Measurements from ENCODE around the gene NCAPG.

The NCAPG gene, protein sequence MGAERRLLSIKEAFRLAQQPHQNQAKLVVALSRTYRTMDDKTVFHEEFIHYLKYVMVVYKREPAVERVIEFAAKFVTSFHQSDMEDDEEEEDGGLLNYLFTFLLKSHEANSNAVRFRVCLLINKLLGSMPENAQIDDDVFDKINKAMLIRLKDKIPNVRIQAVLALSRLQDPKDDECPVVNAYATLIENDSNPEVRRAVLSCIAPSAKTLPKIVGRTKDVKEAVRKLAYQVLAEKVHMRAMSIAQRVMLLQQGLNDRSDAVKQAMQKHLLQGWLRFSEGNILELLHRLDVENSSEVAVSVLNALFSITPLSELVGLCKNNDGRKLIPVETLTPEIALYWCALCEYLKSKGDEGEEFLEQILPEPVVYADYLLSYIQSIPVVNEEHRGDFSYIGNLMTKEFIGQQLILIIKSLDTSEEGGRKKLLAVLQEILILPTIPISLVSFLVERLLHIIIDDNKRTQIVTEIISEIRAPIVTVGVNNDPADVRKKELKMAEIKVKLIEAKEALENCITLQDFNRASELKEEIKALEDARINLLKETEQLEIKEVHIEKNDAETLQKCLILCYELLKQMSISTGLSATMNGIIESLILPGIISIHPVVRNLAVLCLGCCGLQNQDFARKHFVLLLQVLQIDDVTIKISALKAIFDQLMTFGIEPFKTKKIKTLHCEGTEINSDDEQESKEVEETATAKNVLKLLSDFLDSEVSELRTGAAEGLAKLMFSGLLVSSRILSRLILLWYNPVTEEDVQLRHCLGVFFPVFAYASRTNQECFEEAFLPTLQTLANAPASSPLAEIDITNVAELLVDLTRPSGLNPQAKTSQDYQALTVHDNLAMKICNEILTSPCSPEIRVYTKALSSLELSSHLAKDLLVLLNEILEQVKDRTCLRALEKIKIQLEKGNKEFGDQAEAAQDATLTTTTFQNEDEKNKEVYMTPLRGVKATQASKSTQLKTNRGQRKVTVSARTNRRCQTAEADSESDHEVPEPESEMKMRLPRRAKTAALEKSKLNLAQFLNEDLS

DNA sequence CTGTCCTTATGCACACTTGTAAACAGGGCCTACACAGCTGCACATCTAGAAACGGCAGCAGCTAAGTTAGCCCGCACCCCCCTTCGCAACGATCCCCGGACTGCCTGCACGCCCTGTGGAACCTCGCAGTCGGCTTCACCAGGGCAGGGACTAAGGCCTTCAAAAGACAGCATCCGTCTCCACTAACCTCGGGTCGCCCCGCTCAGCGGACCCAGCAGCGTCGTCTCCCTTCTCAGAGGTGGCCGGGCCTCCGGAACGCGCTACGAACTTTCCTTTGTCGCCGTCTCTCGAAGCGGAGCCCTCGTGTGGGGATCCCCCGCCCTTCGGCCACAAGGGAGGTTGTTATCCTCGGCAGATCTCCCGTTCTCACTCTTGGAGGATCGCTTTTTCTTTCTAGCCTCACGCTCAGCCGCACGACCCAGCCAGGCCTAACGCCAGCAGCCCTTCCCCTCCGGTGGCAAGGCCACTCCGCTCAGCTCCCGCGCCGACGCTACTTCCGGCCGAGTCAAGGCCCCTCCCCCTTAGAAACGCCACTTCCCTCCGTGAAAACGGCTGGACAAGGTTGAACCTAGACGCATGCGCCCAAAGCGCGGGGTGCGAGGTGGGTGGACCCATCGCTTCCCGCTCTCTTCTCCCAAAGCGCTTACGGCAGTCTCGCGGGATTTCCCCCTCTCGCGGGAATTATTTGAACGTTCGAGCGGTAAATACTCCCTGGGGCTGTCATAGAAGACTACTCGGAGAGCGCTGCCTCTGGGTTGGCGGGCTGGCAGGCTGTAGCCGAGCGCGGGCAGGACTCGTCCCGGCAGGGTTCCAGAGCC, at the start of gene NCAPG, which contains the start of gene DCAF16:
Gene NCAPG, plus strand, starts transcription at position 720 of the 818 bp plus-strand sequence. CDS start 99 bp downstream, outside the sequence.
Gene DCAF16, minus strand, starts transcription at position 498 of the 818 bp plus-strand sequence. CDS start 6,616 bp downstream, outside the sequence.
- DNase-seq (ENCODE audit: low read depth), result peak; percentile 99

DNA sequence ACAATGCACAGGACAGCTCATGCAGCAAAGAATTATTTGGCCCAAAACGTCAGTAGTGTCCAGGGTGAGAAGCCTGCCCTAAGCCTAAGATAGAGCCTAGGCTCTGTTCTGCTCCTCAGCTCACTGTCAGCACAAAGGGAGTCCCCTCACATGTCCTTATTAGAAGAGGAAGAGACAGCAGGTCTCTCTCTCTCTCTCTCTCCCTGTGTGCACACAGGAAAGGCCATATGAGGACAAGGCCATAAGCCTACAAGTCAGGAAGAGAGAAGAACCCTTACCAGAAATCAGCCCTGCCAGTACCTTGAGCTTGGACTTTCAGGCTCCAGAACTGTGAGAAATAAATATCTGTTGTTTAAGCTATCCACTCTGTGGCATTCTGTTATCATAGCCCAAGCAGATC, 49.7 kb upstream of the NCAPG start:
- DNase-seq (ENCODE audit: low read depth), result no peak

DNA sequence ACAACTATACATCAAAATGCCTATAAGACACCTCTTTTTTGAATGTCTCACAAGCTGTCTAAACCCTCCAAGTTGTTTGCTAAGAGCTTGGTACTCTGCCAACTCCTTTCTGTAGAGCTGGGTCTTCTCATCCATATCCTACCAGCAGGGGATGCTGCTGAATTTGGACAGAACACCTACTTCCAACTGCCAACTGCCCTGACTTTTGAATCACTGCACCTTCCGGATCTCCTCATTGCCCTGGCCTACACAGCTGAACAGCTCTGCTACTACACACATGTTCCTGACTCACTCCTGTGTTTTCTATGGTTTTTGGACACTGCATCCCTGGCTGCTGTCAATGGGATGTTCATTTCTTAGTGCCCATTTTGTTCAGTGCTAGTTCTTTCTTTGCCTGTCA, 48.1 kb upstream of the NCAPG start:
- DNase-seq (ENCODE audit: low read depth), result no peak

DNA sequence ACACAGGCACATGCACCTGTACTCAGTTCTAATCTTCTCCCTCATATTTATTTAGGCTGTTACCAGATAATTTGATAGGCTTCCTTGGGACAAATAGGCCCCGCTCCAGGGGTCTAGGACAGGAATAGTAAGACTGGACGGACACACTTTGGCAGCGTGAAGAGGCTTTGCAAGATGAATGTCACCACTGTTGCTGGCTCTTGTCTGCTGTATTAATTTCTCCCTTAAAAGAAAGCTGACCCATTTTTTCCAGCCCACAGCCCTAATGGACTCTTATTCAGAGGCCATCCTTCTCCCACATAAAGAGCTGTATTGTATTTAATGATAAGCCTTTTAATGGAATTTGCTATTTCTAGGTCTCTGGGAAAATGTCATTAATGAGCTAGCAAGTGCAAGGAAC, 47.4 kb upstream of the NCAPG start:
- no peak for DNase-seq (ENCODE audit: low read depth)

DNA sequence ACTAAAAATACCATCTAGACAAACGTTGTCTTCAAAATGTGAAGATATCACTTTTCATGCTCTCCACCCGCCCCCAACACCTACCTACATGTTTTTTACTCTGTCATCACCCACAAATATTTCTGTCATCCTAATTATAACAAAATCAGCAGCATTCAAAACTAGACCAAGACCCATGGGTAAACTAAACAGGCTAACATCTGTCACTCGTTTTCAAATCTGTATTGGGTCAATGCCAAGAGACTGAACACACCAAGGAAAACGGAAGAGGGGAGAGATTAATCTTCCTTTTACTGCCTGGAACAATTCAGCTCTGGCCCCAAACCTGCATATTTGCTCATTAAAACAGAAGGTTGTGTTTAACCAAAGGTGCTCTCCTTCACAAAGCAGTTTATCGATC, 46.8 kb upstream of the NCAPG start:
- no peak for DNase-seq (ENCODE audit: low read depth)

DNA sequence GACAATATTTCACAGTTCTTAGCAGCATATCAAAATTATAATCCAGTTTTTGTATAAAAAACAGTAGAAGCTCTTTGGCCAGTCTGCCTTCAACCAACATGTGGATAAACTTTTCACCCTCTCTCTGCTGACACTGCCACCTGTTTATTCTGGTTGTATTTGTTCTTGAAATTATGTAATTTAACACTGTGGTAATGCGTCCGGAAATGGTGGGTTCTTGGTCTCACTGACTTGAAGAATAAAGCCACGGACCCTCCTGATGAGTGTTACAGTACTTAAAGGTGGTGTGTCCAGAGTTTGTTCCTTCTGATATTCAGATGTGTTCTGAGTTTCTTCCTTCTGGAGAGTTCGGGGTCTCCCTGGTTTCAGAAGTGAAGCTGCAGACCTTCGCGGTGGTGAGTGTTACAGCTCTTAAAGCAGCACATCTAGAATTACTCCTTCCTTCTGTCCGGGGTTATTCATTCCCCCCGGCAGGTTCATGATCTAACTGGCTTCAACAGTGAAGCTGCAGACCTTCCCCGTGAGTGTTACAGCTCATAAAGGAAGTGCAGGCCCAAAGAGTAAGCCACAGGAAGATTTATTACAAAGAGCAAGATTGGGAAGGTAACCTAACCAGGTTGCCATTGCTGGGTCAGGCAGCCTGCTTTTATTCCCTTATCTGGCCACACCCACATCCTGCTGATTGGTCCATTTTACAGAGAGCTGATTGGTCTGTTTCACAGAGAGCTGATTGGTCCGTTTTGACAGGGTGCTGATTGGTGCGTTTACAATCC, 45.1 kb upstream of the NCAPG start:
- no peak for DNase-seq (ENCODE audit: low read depth)

DNA sequence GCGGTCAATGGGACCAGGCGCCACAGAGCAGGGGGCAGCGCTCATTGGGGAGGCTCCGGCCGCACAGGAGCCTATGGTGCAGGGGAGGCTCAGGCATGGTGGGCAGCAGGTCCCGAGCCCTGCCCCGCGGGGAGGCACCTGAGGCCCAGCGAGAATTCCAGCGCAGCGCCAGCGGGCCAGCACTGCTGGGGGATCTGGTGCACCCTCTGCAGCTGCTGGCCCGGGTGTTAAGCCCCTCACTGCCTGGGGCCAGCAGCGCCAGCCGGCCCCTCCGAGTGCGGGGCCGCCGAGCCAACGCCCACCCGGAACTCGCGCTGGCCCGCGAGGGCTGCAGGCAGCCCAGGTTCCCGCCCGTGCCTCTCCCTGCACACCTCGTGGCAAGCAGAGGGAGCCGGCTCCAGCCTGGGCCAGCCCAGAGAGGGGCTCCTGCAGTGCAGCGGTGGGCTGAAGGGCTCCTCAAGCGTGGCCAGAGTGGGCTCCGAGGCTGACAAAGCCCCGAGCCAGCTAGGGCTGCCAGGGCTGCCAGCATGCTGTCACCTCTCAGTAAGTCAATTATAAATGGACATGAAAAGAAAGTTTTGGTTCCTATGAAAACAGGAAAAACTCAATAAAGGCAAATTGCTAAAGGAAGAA, 43.8 kb upstream of the NCAPG start:
- DNase-seq (ENCODE audit: low read depth), result no peak

DNA sequence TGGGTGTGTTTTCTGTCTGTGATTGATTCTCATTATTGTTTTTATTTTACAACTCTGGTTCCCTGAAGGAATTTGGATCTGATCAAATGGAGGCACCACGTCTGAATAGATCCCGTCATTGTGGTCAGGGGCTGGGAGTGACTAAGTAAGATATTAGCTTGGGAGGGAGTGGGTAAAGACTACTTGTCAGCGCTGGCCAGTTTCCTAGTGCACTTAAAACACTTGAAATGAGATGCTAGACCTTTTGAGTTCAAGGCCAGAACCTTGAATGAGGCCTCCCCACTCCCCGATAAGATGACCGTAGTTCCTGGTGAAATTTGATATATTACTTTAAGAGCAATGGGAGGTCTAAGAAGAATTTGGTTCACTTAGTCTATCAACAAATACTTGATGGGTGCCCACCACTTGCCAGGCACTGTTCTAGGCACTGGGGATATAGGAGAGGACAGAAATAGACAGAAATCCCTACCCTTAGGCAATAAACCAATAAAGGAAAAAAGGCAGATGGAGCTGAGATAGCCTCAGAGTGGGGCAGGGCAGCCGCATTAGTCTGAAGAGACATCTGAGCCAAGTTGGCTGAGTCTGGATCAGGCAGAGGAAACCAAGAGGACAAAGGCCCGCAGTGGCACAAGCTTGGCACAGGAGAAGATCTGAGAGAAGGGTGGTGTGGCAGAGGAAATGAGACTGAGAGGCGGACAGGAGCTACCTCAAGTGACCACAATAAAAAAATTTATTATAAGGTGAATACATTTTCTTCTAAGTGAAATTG, 41.2 kb upstream of the NCAPG start:
- DNase-seq (ENCODE audit: low read depth), result no peak

DNA sequence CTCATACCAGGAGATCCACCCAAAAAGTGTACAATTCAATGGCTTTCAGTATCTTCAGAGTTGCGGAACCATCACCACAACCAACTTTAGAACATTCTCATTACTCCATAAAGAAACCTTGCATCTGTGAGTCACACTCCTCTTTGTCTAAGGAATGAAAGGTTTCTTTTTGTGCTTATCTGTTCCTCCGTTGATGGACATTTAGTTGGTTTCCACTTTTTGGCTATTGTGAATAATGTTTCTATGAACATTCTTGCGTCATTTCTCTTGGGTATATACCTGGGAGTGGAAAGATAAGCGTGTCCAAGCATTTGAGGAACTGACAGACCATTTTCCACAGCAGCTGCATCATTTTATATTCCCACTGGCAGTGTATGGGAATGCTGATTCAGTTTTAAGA, 39.9 kb upstream of the NCAPG start:
- no peak for DNase-seq (ENCODE audit: low read depth)

DNA sequence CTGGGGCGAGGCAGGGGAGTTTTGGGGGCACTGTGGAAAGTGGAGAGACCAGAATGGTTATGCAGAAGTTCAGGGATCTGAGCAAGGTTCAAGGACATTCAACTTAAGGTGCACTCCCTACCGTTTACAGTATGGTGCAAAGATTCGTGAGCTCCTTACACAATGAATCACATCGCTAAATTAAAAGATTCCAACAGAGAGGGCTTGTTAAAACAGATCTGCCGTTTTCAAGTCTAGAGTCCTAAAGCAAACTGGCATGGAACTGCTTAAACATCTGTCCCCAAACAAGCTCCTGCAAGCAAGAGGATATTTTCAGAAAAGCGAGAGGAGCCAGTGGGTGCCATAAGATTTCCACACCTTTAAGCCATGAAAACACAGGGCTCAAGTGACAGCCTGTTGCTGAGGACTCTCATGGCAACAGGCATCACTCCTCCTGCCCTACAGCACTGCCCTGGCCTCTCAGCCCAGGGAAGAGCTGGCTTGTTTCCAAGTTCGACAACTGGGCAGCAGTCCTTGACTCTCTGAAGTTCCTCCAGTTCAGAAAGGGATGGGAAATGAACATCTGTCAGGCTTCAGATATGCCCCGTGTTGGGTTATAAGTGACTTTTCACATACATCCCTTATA, 39.4 kb upstream of the NCAPG start:
- no peak for DNase-seq (ENCODE audit: low read depth)

DNA sequence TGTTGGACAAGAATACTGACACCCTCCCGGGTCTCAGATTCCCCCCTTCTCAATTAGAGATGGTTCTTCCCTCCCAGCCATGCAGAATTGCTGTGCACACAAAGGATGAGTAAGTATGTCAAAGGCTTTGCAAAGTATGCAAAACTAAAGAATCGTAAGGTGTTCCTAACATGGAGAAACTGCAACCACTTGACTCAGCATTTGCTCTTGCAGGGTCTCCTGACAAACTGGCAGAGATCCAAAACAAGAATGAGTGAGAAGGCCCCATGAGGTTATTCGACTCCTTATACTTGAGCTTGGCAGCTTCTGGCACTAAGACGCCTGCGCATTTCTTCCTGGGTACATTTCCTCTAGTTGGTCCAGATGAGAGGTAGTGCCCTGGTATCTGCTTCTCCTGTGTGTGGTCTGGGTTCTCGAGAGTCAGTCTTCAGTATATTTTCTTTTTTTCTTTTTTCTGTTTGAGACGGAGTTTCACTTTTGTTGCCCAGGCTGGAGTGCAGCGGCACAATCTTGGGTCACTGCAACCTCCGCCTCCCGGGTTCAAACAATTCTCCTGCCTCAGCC, 37.6 kb upstream of the NCAPG start:
- DNase-seq (ENCODE audit: low read depth), result no peak

DNA sequence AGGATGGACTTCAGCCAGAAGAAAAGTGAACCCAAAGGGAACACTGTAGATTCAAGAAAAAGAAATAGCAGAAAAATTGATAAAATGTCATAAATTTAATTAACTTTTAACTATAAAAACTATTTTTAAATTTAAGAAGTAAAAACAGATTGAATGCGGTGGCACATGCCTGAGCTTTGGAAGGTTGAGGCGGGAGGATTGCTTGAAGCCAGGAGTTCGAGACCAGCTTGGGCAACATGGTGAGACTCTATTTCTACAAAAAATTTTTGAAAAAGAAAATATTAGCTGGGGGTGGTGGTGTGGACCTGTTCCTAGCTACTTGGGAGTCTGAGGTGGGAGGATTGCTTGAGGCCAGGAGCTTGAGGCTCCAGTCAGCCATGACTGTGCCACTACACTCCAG, 32.3 kb upstream of the NCAPG start:
- no peak for DNase-seq (ENCODE audit: low read depth)

DNA sequence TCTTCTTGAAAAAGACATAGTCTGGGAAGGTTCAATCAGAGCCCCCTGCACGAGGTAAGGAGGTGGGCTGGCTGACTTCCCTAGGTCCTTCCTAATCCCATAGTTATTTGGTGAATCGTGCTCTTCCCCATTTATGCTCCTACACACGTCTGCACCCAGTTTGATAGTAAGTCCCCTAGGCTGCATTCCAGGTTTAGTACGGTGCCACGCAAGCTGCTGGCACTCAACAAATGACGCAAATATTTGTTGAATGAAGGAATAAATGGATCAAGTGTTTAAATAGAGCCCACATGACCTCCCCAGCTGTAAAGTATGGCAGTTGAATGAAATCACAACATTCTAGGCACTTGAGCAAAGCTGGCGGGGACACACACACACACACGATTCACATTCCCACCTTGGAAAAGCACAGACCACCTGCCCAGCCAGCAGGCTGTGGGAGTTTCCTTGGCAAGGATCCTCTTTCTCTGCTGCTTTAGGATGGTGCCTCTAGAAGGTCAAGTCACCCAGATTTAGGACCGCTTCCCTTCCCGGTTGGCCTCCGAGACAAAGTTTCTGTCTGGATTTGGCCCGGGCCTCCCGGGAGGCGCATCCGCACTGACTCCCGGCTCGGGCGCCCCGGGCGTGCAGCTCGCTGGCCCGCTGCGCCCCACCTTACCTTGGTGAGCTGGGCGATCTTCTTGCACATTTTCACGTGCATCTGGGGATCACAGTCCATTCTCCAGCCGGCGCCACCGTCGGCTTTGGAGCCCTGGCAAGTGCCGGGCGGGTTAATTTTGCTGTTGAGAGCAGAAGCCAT, 30.1 kb upstream of the NCAPG start:
- DNase-seq (ENCODE audit: low read depth), result no peak

DNA sequence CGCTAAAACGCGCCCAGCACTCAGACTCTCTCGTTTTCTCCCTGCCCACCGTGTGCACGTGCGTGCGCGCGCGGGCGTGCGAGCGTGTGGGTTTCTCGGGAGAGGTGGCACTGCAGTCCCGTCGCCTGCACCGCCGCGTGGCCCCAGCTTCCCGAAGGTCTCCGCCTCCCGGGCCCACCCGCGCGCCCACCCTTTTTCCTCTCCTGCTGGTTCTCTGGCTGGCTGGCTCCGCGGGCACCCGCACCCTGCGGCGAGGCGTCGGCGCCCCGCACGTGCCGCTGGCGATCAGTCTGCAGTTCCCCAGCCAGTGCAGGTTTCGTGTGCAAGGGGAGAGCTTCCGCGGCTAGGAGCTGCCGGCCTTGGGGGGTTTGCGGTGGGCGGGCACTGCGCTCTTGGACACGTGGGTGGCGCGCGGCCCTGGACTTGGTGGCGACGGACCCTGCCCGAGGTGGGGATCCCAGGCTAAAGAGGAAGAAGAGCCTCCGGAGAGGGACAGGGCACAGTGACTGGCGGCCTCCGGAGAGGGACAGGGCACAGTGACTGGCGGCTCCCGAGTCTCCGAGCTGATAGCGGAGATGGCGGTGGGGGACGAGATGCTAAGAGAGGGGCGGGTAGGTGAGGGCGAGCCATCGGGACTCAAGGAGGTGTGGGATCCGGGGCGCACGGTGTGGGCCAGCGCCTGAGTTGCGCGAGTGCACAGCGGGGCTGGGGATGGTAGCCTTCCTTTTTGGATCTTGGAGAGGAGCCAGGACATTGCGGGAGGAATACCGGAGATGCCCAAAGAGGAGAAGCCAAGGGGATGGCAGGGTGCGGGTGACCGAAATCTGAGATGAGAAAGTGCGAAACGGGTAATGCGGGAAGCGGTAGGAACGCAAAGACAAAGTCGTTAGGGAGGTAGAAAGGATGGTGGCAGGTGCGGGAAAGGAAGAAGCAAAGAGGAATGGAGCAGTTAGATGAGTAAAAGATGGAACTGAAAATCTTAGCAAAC, 29.2 kb upstream of the NCAPG start, which contains the start of gene FAM184B:
Gene FAM184B, minus strand, starts transcription at position 322 of the 988 bp plus-strand sequence. CDS start 322 bp downstream, outside the sequence.
- no peak for DNase-seq (ENCODE audit: low read depth)

DNA sequence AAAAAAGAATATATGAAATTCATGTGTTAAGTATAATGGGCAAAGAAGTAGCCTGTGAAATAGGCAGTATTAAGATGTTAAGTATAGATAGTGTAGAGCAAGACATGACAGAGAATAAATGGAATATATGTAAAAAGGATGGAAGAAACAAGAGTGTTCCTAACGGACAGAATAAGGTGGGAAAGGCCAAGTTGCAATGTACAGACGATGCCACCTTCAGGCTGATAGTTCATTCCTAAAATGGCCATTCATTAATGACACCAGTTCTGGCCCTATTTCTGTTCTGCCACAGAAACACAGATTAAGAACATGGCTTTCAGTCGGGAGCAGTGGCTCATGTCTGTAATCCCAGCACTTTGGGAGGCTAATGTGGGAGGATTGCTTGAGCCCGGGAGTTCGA, 24.9 kb upstream of the NCAPG start:
- no peak for DNase-seq (ENCODE audit: low read depth)

DNA sequence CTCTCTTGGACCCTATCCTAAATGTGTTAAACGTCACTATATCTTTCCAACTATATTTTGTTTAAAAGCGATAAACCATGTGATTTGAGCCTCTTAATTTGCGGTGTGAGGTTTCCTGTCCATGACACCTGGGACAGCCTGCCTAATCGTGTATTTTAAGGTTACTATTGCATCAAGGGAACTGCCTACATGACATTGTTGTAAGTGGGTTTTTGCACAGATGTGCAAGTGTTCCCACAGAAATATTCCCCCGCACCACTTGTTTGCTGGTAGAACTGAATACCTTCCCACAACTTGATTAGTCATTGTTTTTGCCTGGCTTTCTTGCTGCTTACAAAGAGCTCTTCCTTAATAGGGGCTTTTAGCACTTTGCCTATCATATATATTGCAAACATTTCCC, 24.2 kb upstream of the NCAPG start:
- no peak for DNase-seq (ENCODE audit: low read depth)

DNA sequence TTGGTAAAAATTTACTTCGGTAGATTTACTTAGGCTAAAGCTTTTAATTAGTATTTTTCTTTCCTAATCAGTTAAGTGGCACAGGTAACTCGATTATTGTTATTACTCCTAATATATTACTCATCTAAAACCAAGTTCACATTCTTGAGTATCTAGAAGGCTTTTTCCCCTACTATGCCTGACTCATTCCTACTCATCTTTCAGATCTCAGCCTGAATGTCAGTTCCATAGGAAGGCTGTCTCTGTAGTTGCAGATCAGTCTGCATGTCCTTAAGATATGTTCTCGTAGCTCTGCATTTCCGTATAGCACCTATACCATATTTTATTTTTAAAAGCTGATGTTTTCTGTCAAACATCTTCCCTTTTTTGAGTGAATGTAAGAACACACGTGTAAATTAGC, 23.5 kb upstream of the NCAPG start:
- DNase-seq (ENCODE audit: low read depth), result no peak

Data from stimulated activated CD8-positive, alpha-beta memory T cell treated with anti-CD3 and anti-CD28 coated beads, Interleukin-15, amount 100 ng/mL, for 1 hour (primary cell).